GM18951 (cell line): ENCODE results near the gene SNAP29.
"Not testable (repeated sequence)": the region's sequence is repeated elsewhere in the genome, so short reads cannot be mapped to it uniquely, and the experiment has no call there.

Experiments used
- POLR2A ChIP-seq: IDR thresholded peaks from 4 replicates; pipeline ENCODE4 v1.6.1; 2011; ENCODE audit warnings: mild to moderate bottlenecking; ENCODE audit not compliant: insufficient read length, insufficient read depth; ENCODE audit errors: extremely low read depth
- in situ Hi-C: fragments of 300-500 bp; cut with MboI; formaldehyde crosslinking; loops from one replicate; pipeline ENCODE4 v1.12.0; 2022; ENCODE audit warnings: low sequenced_read_pairs, mixed read lengths, inconsistent platforms; ENCODE audit not compliant: unreplicated experiment

The SNAP29 gene

GRCh38 chr22:20825624-20826023 lies 33.2 kb upstream of the SNAP29 start:
- in situ Hi-C loops = no loop called here

GRCh38 chr22:20826373-20827152 lies 32.2 kb upstream of the SNAP29 start:
- in situ Hi-C loops = not testable (repeated sequence)

More at GRCh38 chr22:20825624-20826023, 33.2 kb upstream of the SNAP29 start:
- no peak for TF ChIP-seq POLR2A

- in situ Hi-C loops = no loop called here
- TF ChIP-seq POLR2A = no peak
These were observed 29.2 kb upstream of the SNAP29 start for GRCh38 chr22:20829491-20830134.

- TF ChIP-seq POLR2A = no peak
- in situ Hi-C loops = no loop called here
These were observed 25.6 kb upstream of the SNAP29 start for GRCh38 chr22:20833225-20833665.

- TF ChIP-seq POLR2A = no peak
- in situ Hi-C loops = no loop called here
These were observed 24.6 kb upstream of the SNAP29 start for GRCh38 chr22:20834206-20834605.

GRCh38 chr22:20834725-20835124 lies 24.1 kb upstream of the SNAP29 start:
- no peak for TF ChIP-seq POLR2A
- in situ Hi-C loops = no loop called here

GRCh38 chr22:20836987-20837823 lies 21.6 kb upstream of the SNAP29 start:
- in situ Hi-C loops = no loop called here
- no peak for TF ChIP-seq POLR2A

- in situ Hi-C loops = not testable (repeated sequence)
These were observed 19.5 kb upstream of the SNAP29 start for GRCh38 chr22:20839354-20839753.

GRCh38 chr22:20839837-20840645 lies 18.8 kb upstream of the SNAP29 start:
- in situ Hi-C loops = no loop called here
- TF ChIP-seq POLR2A = no peak

GRCh38 chr22:20840646-20841371 lies 18.0 kb upstream of the SNAP29 start:
- in situ Hi-C loops = no loop called here
- no peak for TF ChIP-seq POLR2A

- in situ Hi-C loops = no loop called here
- no peak for TF ChIP-seq POLR2A
These were observed 15.3 kb upstream of the SNAP29 start for GRCh38 chr22:20843501-20843900.
